ENCODE results near the gene FGF19.

The FGF19 gene, protein sequence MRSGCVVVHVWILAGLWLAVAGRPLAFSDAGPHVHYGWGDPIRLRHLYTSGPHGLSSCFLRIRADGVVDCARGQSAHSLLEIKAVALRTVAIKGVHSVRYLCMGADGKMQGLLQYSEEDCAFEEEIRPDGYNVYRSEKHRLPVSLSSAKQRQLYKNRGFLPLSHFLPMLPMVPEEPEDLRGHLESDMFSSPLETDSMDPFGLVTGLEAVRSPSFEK

DNA sequence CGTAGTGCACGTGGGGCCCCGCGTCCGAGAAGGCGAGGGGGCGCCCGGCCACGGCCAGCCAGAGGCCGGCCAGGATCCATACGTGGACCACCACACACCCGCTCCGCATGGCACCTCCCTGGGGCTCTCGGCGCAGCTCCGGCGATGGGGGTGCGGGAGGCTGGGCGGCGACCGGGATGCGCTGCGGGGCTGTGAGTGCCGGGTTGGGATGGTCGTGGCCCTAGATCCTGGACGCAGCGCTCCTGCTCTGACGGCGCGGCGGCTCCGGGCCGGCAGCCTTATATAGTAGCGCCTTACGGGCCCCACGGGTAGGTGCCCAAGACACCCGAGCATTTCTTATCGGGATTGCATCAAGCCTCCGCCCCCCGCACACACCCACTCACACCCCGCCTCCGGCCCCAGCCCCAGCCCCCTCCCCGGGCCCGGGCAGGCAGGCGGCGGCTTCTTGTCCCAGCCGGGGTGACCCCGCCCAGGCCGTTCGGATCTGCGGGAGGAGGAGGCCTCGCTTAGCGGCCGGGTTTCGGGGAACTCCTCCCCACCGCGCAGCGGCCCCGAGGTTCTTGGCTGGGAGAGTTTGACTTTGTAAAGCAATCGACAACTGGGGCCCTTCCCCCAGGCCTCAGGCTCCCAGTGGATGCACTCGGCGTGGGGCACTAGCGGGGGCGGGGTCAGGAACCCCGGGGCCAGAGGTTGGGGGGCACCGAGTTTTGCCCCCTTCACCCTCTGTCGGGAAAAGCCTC lies at the start of gene FGF19:
FGF19 (minus strand) TSS at position 255 of the 740 bp plus-strand sequence; CDS start at position 109, 146 bp downstream.
- DNase-seq (ENCODE audit: low spot score in 2 of 2) (no peak), ATAC-seq (replicated peaks; ENCODE audit: extremely low read depth, poor library complexity, severe bottlenecking) (no peak)
- Mint-ChIP-seq H3K36me3 (ENCODE audit: insufficient read depth) (peaks cover 1% of the 10 kb centered on the region), H3K27me3 (peaks cover 68% of the 10 kb centered on the region), H3K4me1 (no peaks in the 10 kb centered on the region), H3K4me3 (no peak within 1 kb of the TSS), H3K27ac (ENCODE audit: low read depth) (no peak within 1 kb of the TSS), H3K9me3 (no peaks in the 10 kb centered on the region)

DNA sequence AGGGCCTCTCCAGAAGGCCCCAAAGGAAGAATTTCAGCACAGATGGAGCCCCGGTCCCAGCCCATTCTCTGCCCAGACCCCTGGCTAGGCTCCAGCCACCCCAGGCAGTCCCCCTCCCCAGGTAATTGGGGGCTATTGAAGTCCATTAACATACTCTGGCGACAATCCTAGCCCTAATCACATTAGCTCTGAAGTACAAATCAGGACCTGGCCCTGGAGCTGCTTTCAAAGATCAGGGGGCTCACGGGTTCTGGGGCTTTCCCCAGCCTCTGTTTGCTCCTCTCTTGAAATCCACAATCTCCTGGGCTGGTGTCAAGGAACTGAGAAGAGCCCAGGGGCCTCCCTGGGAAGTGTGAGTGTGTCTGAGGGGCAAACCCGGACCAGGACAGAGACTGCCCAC lies 49.1 kb upstream of the FGF19 start:
- ATAC-seq (replicated peaks; ENCODE audit: extremely low read depth, poor library complexity, severe bottlenecking): no peak
- H3K4me1 Mint-ChIP-seq: no peaks in the 10 kb centered on the region
- H3K9me3 Mint-ChIP-seq: no peaks in the 10 kb centered on the region
- no peak for DNase-seq (ENCODE audit: low spot score in 2 of 2)
- H3K27me3 Mint-ChIP-seq: peaks cover 31% of the 10 kb centered on the region
- no peaks in the 10 kb centered on the region for H3K36me3 Mint-ChIP-seq (ENCODE audit: insufficient read depth)
- H3K4me3 Mint-ChIP-seq: no peak overlapping the region
- no peak overlapping the region for H3K27ac Mint-ChIP-seq (ENCODE audit: low read depth)

DNA sequence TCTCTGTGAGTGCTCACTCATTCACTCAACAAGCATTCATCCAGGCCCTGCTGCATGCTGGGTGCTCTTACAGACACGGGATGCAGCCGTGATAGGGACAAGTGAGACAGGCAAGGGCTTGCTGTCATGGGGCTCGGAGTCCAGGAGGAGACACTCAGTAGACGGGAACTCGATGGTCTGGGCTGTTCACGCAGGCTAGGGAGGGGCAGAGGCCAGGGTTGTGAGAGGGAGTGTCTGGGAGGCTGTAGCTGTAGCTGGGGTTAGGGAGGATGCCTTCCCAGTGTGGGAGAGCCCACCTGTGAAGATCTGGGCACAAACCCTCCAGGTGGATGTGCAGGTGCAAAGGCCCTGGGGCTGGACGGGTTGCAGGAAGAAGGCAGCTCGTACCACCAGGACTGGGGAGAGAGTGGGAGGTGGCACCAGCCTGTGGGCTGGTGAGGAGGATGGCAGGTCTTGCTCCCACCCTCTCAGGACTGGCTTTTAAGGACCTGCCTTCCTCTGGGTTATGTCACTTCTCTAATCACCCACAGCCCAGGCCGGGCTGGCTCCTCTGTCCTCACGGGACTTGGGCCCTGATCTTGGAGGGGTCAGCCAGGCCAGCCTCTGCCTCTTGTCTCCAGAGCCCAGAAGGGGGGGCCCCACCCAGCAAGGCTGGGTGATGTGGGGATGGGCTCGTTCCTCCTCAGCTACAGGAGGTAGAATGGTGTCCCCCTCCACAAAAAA lies 47.2 kb upstream of the FGF19 start:
- no peaks in the 10 kb centered on the region for H3K4me1 Mint-ChIP-seq
- H3K9me3 Mint-ChIP-seq: no peaks in the 10 kb centered on the region
- DNase-seq (ENCODE audit: low spot score in 2 of 2) (no peak), ATAC-seq (replicated peaks; ENCODE audit: extremely low read depth, poor library complexity, severe bottlenecking) (no peak)
- H3K36me3 Mint-ChIP-seq (ENCODE audit: insufficient read depth): no peaks in the 10 kb centered on the region
- peaks cover 31% of the 10 kb centered on the region for H3K27me3 Mint-ChIP-seq
- H3K4me3 Mint-ChIP-seq: no peak overlapping the region
- H3K27ac Mint-ChIP-seq (ENCODE audit: low read depth): no peak overlapping the region

DNA sequence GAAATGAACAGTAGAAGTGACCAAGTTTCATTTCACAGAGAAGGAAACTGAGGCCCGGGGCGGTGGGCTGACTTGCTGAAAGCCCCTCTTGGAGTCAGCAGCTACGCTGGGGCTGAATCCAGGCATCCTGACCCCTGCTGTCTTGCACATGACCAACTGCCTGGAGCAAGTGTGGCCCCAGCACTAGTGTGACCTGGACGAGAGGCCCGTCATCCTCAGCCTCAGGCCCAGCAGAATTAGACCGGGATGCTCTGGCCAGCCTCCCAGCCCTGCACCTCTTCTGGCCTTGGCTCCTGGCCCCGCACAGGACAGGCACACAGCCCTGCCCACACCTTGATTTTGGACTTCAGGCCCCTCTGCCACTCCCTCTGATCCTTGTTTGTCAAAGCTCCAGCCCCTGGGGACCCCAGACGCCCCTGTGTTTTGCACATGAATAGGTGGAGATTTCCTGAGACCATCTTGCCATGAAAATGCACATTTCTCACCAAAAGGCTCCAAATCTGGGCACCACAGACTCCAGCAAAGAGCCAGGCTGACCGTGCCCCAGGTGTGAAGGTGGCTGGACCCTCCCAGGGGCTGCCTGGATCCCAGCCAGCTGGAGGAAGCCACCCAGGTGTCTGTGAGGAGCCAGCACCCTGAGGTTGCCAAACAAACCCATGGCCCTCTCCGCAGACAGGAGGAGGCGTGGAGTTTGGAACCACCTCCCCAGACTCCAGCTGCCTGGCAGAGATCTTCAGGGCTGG lies 46.5 kb upstream of the FGF19 start:
- Mint-ChIP-seq H3K36me3 (ENCODE audit: insufficient read depth) (no peaks in the 10 kb centered on the region), H3K4me1 (no peaks in the 10 kb centered on the region), H3K27me3 (peaks cover 33% of the 10 kb centered on the region), H3K4me3 (no peak overlapping the region), H3K9me3 (no peaks in the 10 kb centered on the region), H3K27ac (ENCODE audit: low read depth) (no peak overlapping the region)
- ATAC-seq (replicated peaks; ENCODE audit: extremely low read depth, poor library complexity, severe bottlenecking): no peak
- no peak for DNase-seq (ENCODE audit: low spot score in 2 of 2)

DNA sequence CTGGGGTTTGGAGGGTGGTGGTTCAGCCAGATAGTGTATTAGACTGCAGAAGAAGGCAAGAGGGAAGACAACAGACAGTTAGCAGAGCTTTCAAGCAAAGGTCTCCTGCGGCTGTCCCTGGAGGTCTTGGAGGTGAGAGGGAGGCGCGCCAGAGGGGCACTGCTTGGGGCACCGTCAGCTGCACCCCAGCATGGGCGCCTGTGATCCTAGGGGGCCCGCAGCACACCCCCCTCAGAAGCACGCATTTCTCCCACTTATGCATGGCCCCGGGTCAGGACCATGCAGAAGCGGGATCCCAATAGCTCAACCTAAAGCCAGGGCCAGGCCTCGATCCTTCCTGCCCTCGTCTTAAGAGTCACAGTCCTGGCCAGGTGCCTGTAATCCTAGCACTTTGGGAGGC lies 44.8 kb upstream of the FGF19 start:
- no peak overlapping the region for H3K4me3 Mint-ChIP-seq
- H3K4me1 Mint-ChIP-seq: no peaks in the 10 kb centered on the region
- no peaks in the 10 kb centered on the region for H3K36me3 Mint-ChIP-seq (ENCODE audit: insufficient read depth)
- ATAC-seq (replicated peaks; ENCODE audit: extremely low read depth, poor library complexity, severe bottlenecking): no peak
- H3K9me3 Mint-ChIP-seq: no peaks in the 10 kb centered on the region
- DNase-seq (ENCODE audit: low spot score in 2 of 2): no peak
- H3K27ac Mint-ChIP-seq (ENCODE audit: low read depth): no peak overlapping the region
- H3K27me3 Mint-ChIP-seq: peaks cover 45% of the 10 kb centered on the region

DNA sequence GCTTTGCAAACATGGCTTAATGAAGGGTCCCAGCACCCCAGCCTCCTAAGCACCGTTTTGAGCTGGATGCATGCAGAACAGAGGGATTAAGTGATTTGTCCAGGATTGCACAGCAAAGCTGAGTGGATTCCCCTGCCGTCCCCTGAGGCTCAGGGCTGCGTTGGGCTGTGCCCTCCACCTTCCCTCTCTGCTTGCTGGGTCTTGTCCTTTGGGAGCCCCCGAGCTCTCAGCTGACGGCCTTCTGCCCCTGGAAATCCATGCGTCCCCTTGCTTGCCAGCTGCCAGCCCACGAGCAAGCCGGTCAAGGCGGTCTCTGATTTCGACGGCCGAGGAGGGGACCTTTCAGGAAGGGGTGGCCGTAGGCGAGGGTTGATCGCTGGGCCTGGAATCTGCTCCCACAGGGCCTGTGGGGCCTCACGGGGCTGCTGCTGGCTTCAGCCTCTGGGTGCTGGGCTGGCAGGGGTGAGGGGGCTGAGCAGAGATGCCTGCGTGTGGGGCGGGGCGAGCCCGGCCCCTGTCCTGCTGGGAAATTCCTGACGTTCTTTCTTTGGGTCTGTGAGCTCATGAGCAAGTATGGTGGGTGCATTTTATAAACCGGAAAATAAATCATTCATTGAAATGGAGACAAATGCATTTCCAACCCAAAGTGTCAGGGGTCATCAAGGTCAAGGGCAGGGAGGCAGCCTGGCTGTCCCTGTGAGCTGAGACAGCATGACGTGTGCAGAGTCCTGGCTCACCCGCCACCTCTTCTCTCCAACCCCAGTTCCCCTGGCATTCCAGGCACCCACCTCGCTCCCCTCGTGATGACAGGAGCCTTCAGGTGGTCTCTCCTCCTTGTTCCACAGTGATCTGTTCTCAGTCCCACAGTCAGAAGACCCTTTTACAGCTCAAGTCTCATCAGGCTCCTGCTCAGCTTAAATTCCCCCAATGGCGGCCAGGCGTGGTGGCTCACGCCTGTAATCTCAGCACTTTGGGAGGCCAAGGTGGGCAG lies 43.2 kb upstream of the FGF19 start:
- DNase-seq (ENCODE audit: low spot score in 2 of 2) (no peak), ATAC-seq (replicated peaks; ENCODE audit: extremely low read depth, poor library complexity, severe bottlenecking) (no peak)
- Mint-ChIP-seq H3K4me1 (no peaks in the 10 kb centered on the region), H3K9me3 (no peaks in the 10 kb centered on the region), H3K4me3 (no peak overlapping the region), H3K27ac (ENCODE audit: low read depth) (no peak overlapping the region), H3K36me3 (ENCODE audit: insufficient read depth) (no peaks in the 10 kb centered on the region), H3K27me3 (peaks cover 56% of the 10 kb centered on the region)

DNA sequence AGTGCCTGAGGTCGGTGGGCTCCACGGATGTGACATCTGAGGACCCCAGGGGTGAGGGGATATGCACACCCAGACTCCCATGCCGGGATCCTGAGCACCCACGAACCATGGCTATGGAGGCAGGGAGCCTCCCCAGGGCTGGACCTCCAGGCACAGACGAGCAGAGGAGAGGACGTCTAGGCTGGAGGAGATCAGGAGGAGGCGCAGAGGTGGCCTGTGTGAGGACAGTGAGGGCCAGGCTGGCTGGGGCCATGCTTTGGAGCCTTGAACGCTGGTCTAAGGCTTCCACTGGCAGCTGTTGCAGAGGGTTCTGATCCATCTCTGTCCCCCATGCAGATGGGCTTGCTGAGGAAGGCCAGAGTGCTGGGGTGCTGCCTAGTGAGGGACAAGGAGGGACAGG lies 42.3 kb upstream of the FGF19 start:
- peaks cover 64% of the 10 kb centered on the region for H3K27me3 Mint-ChIP-seq

DNA sequence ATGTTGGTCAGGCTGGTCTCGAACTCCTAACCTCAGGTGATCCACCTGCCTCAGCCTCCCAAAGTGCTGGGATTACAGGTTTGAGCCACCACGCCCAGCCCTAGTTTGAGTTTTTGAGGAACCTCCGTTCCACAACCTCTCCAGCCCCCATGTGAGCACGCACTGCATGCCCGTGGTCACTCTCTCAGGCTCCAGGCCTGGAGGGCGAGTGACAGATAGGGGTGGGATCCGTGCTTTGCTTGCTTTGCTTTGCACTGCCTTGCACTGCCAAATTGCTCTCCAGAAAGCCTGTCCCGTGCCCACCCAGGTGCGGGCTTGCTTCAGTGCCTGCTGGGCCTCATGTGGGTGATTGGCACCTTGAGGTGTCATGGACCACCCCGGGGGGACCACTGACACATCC lies 41.4 kb upstream of the FGF19 start:
- peaks cover 64% of the 10 kb centered on the region for H3K27me3 Mint-ChIP-seq
- H3K36me3 Mint-ChIP-seq (ENCODE audit: insufficient read depth): no peaks in the 10 kb centered on the region
- no peak for DNase-seq (ENCODE audit: low spot score in 2 of 2)
- no peak overlapping the region for H3K27ac Mint-ChIP-seq (ENCODE audit: low read depth)
- no peak overlapping the region for H3K4me3 Mint-ChIP-seq
- H3K9me3 Mint-ChIP-seq: no peaks in the 10 kb centered on the region
- no peak for ATAC-seq (replicated peaks; ENCODE audit: extremely low read depth, poor library complexity, severe bottlenecking)
- no peaks in the 10 kb centered on the region for H3K4me1 Mint-ChIP-seq

More for the DNA sequence above, 42.3 kb upstream of the FGF19 start:
- H3K27ac Mint-ChIP-seq (ENCODE audit: low read depth): no peak overlapping the region
- no peak for ATAC-seq (replicated peaks; ENCODE audit: extremely low read depth, poor library complexity, severe bottlenecking)
- no peak for DNase-seq (ENCODE audit: low spot score in 2 of 2)
- no peaks in the 10 kb centered on the region for H3K4me1 Mint-ChIP-seq
- no peaks in the 10 kb centered on the region for H3K36me3 Mint-ChIP-seq (ENCODE audit: insufficient read depth)
- no peak overlapping the region for H3K4me3 Mint-ChIP-seq
- no peaks in the 10 kb centered on the region for H3K9me3 Mint-ChIP-seq

DNA sequence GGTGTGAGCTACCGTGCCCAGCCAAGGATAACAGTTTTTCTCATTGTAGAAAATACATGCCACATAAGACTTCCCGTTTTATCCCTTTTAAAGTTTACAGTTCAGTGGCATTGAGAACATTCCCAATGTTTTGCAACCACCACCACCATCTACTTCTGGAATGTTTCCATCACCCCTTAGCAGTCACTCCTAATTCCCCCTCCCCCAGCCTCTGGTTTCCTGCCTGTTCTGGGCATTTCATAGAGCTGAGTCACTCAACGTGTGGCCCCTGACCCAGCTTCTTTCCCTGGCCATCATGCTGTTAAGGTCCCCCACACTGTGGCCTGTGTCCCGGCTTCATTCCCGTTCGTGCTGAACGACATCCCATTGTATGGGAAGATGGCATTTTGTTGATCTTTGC lies 40.6 kb upstream of the FGF19 start:
- H3K27ac Mint-ChIP-seq (ENCODE audit: low read depth): no peak overlapping the region
- peaks cover 2% of the 10 kb centered on the region for H3K9me3 Mint-ChIP-seq
- H3K4me3 Mint-ChIP-seq: no peak overlapping the region
- no peaks in the 10 kb centered on the region for H3K4me1 Mint-ChIP-seq
- DNase-seq (ENCODE audit: low spot score in 2 of 2) (no peak), ATAC-seq (replicated peaks; ENCODE audit: extremely low read depth, poor library complexity, severe bottlenecking) (no peak)
- H3K27me3 Mint-ChIP-seq: peaks cover 64% of the 10 kb centered on the region
- H3K36me3 Mint-ChIP-seq (ENCODE audit: insufficient read depth): no peaks in the 10 kb centered on the region

DNA sequence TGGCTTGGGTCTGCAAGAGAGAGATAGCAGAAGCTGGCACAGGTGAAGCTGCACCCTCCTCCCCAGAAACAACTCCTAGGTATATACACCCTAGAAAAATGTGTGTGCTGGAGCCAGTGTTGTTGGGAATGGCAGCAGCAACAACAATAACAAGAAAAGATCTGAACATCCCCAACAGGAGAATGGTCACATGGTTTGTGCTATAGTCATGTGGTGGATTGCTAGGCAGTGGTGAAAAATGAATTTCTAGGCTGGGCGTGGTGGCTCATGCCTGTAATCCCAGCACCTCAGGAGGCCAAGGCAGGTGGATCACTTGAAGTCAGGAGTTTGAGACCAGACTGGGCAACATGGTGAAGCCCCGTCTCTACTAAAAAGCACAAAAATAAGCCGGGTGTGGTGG lies 31.0 kb upstream of the FGF19 start:
- Mint-ChIP-seq H3K9me3 (peaks cover 14% of the 10 kb centered on the region), H3K4me3 (no peak overlapping the region), H3K27me3 (peaks cover 52% of the 10 kb centered on the region), H3K4me1 (no peaks in the 10 kb centered on the region), H3K36me3 (ENCODE audit: insufficient read depth) (peaks cover 2% of the 10 kb centered on the region), H3K27ac (ENCODE audit: low read depth) (no peak overlapping the region)
- ATAC-seq (replicated peaks; ENCODE audit: extremely low read depth, poor library complexity, severe bottlenecking): no peak
- DNase-seq (ENCODE audit: low spot score in 2 of 2): no peak

DNA sequence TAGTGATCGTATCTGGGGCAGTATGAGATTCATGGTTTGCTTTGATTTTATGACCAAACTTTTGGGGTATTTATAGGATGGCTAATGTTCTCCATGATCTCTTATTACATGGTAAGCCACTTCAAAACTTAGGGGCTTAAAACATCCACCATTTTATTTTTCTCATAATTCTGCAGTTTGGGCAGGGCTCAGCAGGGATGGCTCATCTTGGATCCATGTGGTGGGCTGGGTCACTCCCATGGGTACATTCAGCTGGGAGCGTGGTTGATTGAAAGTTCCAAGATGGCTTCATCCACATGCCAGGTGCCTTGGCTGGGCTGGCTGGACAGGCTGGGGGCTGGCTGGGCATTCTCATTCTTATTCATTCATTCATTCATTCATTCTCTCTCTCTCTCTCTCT lies 30.5 kb upstream of the FGF19 start:
- Mint-ChIP-seq H3K4me1 (no peaks in the 10 kb centered on the region), H3K4me3 (no peak overlapping the region), H3K36me3 (ENCODE audit: insufficient read depth) (peaks cover 2% of the 10 kb centered on the region), H3K27ac (ENCODE audit: low read depth) (no peak overlapping the region), H3K27me3 (peaks cover 57% of the 10 kb centered on the region), H3K9me3 (peaks cover 12% of the 10 kb centered on the region)
- DNase-seq (ENCODE audit: low spot score in 2 of 2) (no peak), ATAC-seq (replicated peaks; ENCODE audit: extremely low read depth, poor library complexity, severe bottlenecking) (no peak)

All from central memory CD8-positive, alpha-beta T cell (primary cell).